ENCODE data around the gene TRPV4. TPM values are rescaled to one million over a fixed set of nuclear protein-coding genes. Genes with fewer than 3 reads are reported as not detected.

TRPV4 gene
- total RNA-seq, 4 donors from 2014 or later, result 0.34 to 0.55 TPM; not detected in 2

- TF ChIP-seq POLR2A (IDR thresholded peaks at IDR 0.05) (no peak), CTCF (IDR thresholded peaks at IDR 0.05) (no peak)
- no peak overlapping the region for H3K4me3 ChIP-seq
- no peaks in the 10 kb centered on the region for H3K9me3 ChIP-seq
- no peaks in the 10 kb centered on the region for H3K4me1 ChIP-seq
- DNase-seq, result no peak
- intact Hi-C loops (cut with DNase I; ENCODE audit: low total_unique reads), result no loop called here
- no peaks in the 10 kb centered on the region for H3K36me3 ChIP-seq
- H3K27me3 ChIP-seq, result no peaks in the 10 kb centered on the region
- H3K27ac ChIP-seq, result no peak overlapping the region
Observed at GRCh38 chr12:109821968-109822367, 11.2 kb downstream of the TRPV4 start.

- Histone ChIP-seq H3K27me3 (no peaks in the 10 kb centered on the region), H3K27ac (no peak overlapping the region), H3K4me1 (no peaks in the 10 kb centered on the region), H3K9me3 (no peaks in the 10 kb centered on the region), H3K36me3 (no peaks in the 10 kb centered on the region), H3K4me3 (no peak overlapping the region)
- TF ChIP-seq POLR2A (IDR thresholded peaks at IDR 0.05) (no peak), CTCF (IDR thresholded peaks at IDR 0.05) (no peak)
- intact Hi-C loops (cut with DNase I; ENCODE audit: low total_unique reads), result no loop called here
- DNase-seq, result no peak
Observed at GRCh38 chr12:109820816-109821381, 12.3 kb downstream of the TRPV4 start.

DNA sequence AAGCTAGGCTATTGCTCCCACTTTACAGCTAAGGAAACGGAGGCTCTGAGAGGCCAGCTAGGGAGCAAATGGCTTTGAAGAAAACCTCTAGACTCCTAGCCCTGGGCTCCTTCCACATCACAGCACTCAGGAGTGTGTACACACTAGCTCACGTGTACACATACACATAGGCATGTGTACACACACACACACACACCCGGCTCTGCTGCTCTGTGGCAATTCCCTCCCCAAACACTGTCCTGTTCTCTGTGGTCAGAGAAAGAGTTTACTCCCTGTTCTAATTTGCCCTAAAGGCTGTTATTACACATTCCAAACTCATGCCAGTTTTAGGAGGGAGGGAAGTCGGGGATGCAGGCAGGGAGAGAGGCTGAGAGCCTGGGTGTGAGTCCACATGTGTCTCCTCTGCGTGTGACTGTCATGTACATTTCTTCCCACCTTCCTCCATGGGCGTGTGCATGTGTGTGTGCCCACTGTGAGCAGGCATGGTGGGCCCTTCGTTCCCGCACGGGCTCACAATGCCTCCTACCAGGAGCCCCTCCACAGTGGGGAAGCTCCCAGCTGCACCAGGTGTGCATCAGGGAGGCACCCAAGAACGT is 14.2 kb downstream of the TRPV4 start:
- DNase-seq, result no peak
- no peak overlapping the region for H3K27ac ChIP-seq
- no peaks in the 10 kb centered on the region for H3K27me3 ChIP-seq
- intact Hi-C loops (cut with DNase I; ENCODE audit: low total_unique reads), result no loop called here
- H3K9me3 ChIP-seq, result no peaks in the 10 kb centered on the region
- no peaks in the 10 kb centered on the region for H3K36me3 ChIP-seq
- TF ChIP-seq CTCF (IDR thresholded peaks at IDR 0.05) (no peak), POLR2A (IDR thresholded peaks at IDR 0.05) (no peak)
- no peak overlapping the region for H3K4me3 ChIP-seq
- no peaks in the 10 kb centered on the region for H3K4me1 ChIP-seq

DNA sequence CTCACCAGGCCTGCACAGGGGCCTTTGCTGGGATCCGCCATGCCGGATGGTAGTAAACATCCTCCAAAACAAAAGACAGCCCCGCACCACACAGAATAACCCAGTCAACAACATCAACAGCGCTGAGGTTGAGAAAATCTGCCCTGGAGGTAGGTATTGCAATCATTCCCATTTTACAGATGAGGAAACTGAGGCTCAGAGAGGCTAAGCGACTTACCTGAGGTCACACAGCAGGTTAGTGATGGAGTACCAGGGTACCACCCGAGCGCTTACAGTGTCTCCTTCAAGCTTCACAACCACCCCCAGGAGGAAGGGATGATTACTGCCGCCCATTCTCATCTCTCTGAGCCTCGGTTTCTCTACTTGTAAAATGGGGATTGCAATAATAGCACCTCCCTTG is 14.9 kb downstream of the TRPV4 start:
- H3K27me3 ChIP-seq, result no peaks in the 10 kb centered on the region
- no peaks in the 10 kb centered on the region for H3K36me3 ChIP-seq
- intact Hi-C loops (cut with DNase I; ENCODE audit: low total_unique reads), result no loop called here
- no peak for TF ChIP-seq CTCF (IDR thresholded peaks at IDR 0.05)
- no peak for TF ChIP-seq POLR2A (IDR thresholded peaks at IDR 0.05)
- H3K4me1 ChIP-seq, result no peaks in the 10 kb centered on the region
- no peak for DNase-seq
- no peak overlapping the region for H3K27ac ChIP-seq
- no peak overlapping the region for H3K4me3 ChIP-seq
- H3K9me3 ChIP-seq, result no peaks in the 10 kb centered on the region

GRCh38 chr12:109817627-109818231 is 15.5 kb downstream of the TRPV4 start:
- no peak for DNase-seq
- no peaks in the 10 kb centered on the region for H3K4me1 ChIP-seq
- TF ChIP-seq POLR2A (IDR thresholded peaks at IDR 0.05), result no peak
- TF ChIP-seq CTCF (IDR thresholded peaks at IDR 0.05), result no peak
- H3K27ac ChIP-seq, result no peak overlapping the region
- no peak overlapping the region for H3K4me3 ChIP-seq
- no peaks in the 10 kb centered on the region for H3K27me3 ChIP-seq
- H3K9me3 ChIP-seq, result no peaks in the 10 kb centered on the region
- intact Hi-C loops (cut with DNase I; ENCODE audit: low total_unique reads), result no loop called here
- H3K36me3 ChIP-seq, result no peaks in the 10 kb centered on the region

Data from uterus (tissue), 4 donors.